ENCODE measurements around the gene GPR25.

The GPR25 gene

GRCh38 chr1:200916681-200917080 lies 43.9 kb downstream of the GPR25 start:
- no peak for DNase-seq

GRCh38 chr1:200917291-200917817 lies 44.6 kb downstream of the GPR25 start:
- no peak for DNase-seq

- DNase-seq, result no peak
Measured at GRCh38 chr1:200918006-200918405, 45.2 kb downstream of the GPR25 start.

GRCh38 chr1:200919386-200919785 lies 46.6 kb downstream of the GPR25 start:
- DNase-seq, result no peak

GRCh38 chr1:200921571-200922110 lies 48.9 kb downstream of the GPR25 start:
- no peak for DNase-seq

GRCh38 chr1:200922406-200922805 lies 49.6 kb downstream of the GPR25 start:
- no peak for DNase-seq

- DNase-seq, result no peak
Measured at GRCh38 chr1:200923601-200924000, 50.8 kb downstream of the GPR25 start.
